ENCODE data around the gene WWTR1. TPM values are rescaled to one million over a fixed set of nuclear protein-coding genes. Genes with fewer than 3 reads are reported as not detected.

Gene WWTR1
- total and polyA plus RNA-seq, 2 of the 8 experiments (the other 6 are each of a cell fraction or from before 2014, with no cell fraction given) = 15.7 to 18.6 TPM

DNA sequence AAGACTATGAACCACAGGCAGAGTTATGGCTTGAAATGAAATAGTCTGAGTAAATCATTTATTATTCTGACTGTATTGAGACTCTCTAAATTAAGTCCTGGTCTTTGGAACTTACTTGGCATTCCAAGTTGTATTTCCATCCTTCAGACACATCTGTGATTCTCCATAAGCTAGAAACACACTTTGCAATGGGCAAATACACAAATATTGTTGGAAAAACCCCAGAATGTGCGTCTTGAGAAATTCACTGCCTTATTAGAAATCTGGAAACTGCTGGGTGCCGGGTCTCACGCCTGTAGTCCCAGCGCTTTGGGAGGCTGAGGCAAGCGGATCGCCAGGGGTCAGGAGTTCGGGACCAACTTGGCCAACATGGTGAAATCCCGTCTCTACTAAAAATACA is 87.8 kb downstream of the WWTR1 start:
- ChIA-PET CTCF (ENCODE audit: partially characterized antibody) (interaction anchor here (0.9 to 6.3 kb wide), 24 partner anchors 10 to 241 kb away, joined by 3 to 72 read pairs (median 7); partner anchors contain the start of gene WWTR1), POLR2A (ENCODE audit: partially characterized antibody) (interaction anchor here (0.8 to 3.7 kb wide), 3 partner anchors 14 to 244 kb away, joined by 3 to 19 read pairs (median 3); partner anchors contain the start of gene WWTR1)
- Histone ChIP-seq H4K20me1 (replicated peaks in 1 of 2; ENCODE audit: control insufficient read depth in 1 of 2, insufficient read depth in 2 of 2, low read length in 2 of 2) (peaks cover 0 to 5% of the 10 kb centered on the region in 2 experiments), H3K4ac (replicated peaks; ENCODE audit: insufficient read length, low read depth, low read length) (no peak overlapping the region), H3K14ac (ENCODE audit: insufficient read length) (no peak overlapping the region), H3K4me1 (replicated peaks in 1 of 4; ENCODE audit: control insufficient read depth in 3 of 4, insufficient read depth in 4 of 4, low read length in 3 of 4) (peaks cover 0 to 6% (median 3%) of the 10 kb centered on the region in 4 experiments; a peak in 5 of 7 replicates), H3K18ac (ENCODE audit: extremely low read depth, low read length) (no peak overlapping the region), H3K79me1 (ENCODE audit: low read depth, low read length) (peaks cover 2% of the 10 kb centered on the region; the same call in 1 of the 2 replicates), H3K56ac (replicated peaks; ENCODE audit: insufficient read length, low read depth, low read length) (no peak overlapping the region), H3K79me2 (ENCODE audit: control insufficient read depth in 1 of 2, insufficient read depth in 2 of 2, low read length in 2 of 2) (peaks cover 0 to 3% of the 10 kb centered on the region in 2 experiments; a peak in 2 of 4 replicates), H3K9ac (replicated peaks in 1 of 4; ENCODE audit: extremely low read depth in 1 of 4, low read depth in 3 of 4, low read length in 3 of 4) (no peak overlapping the region), H3K4me2 (ENCODE audit: insufficient read depth in 1 of 2, low read depth in 2 of 2, low read length in 2 of 2) (no peak overlapping the region), H4K5ac (ENCODE audit: insufficient read length, low read depth, low read length) (no peak overlapping the region), H2BK12ac (ENCODE audit: low read depth, low read length) (no peak overlapping the region), H4K8ac (ENCODE audit: extremely low read depth, insufficient read depth, low read length) (no peak overlapping the region), H4K91ac (replicated peaks; ENCODE audit: insufficient read length, low read length) (no peak overlapping the region), H2AK5ac (ENCODE audit: low read depth, low read length) (no peak overlapping the region), H2BK5ac (ENCODE audit: low read depth, low read length) (no peak overlapping the region), H2BK120ac (replicated peaks; ENCODE audit: low read depth, low read length) (no peak overlapping the region), H3K27ac (ENCODE audit: low read depth, low read length) (no peak overlapping the region), H2BK15ac (ENCODE audit: low read length) (no peak overlapping the region), H2AFZ (ENCODE audit: low read length) (no peak overlapping the region), H3K23me2 (ENCODE audit: low read depth, low read length) (no peaks in the 10 kb centered on the region), H3K9me3 (ENCODE audit: insufficient read depth in 2 of 2, low read depth in 1 of 2, low read length in 1 of 2) (no peaks in the 10 kb centered on the region), H3K23ac (ENCODE audit: insufficient read length) (no peak overlapping the region), H3K27me3 (replicated peaks in 1 of 4; ENCODE audit: control insufficient read depth in 3 of 4, extremely low read depth in 1 of 4, insufficient read depth in 3 of 4, low read length in 3 of 4) (no peaks in the 10 kb centered on the region), H3K36me3 (ENCODE audit: control insufficient read depth in 2 of 4, insufficient read depth in 4 of 4, low read length in 3 of 4) (peaks cover 0 to 3% (median 0%) of the 10 kb centered on the region in 4 experiments; a peak in 2 of 8 replicates), H3K4me3 (ENCODE audit: extremely low read depth in 1 of 4, insufficient read depth in 2 of 4, low read depth in 3 of 4, low read length in 4 of 4) (no peak overlapping the region), H2BK20ac (ENCODE audit: low read length) (no peak overlapping the region)
- TF ChIP-seq TEAD4 (IDR thresholded peaks at IDR 0.05; ENCODE audit: low read depth, low read length) (no peak), TCF12 (IDR thresholded peaks at IDR 0.05; ENCODE audit: low read depth, low read length) (no peak), SP4 (IDR thresholded peaks at IDR 0.05; ENCODE audit: low read length) (no peak), CBX5 (IDR thresholded peaks at IDR 0.05; ENCODE audit: low read depth, low read length) (no peak)
- DNase-seq (ENCODE audit: low read depth in 1 of 2, low spot score in 2 of 2) (no peak), FAIRE-seq (no peak)
- 92% methylated on average over 8 of the region's 8 CpGs; no CpG with 5 or more reads in 1 of the 2 experiments for WGBS, 2 experiments (ENCODE audit: extremely low coverage in 1 of 2, insufficient coverage in 1 of 2, insufficient read length in 1 of 2, insufficient replicate concordance in 2 of 2, low coverage in 1 of 2, low lambda C conversion rate in 2 of 2, missing lambda C conversion rate in 1 of 2)
